Subcutaneous adipose tissue (tissue), 4 donors: ENCODE results near the gene CD52. TPM values are rescaled to one million over a fixed set of nuclear protein-coding genes. Genes with fewer than 3 reads are reported as not detected.

Source experiments
- CTCF ChIP-seq: fragments of 450-650 bp; IDR thresholded peaks from one replicate; pipeline ENCODE4 v1.5.1; 2016; ENCODE audit warnings: low read depth, mild to moderate bottlenecking, control low read depth, antibody characterized with exemption, moderate library complexity
- total RNA-seq, 4 donors: library from RNA; depleted of rRNA; stranded (reverse); fragments of >200 nt; gene quantifications; one replicate each; pipeline ENCODE4 v1.1.0, GENCODE V29; 2016

Gene CD52
- total RNA-seq, 4 donors from 2014 or later = 4.7 to 719 (median 19.2) TPM

GRCh38 chr1:26320896-26321295 is 3.1 kb downstream of the CD52 start:
- TF ChIP-seq CTCF = no peak

GRCh38 chr1:26321315-26322041 is 3.7 kb downstream of the CD52 start:
- TF ChIP-seq CTCF = no peak

GRCh38 chr1:26322042-26322331 is 4.2 kb downstream of the CD52 start:
- no peak for TF ChIP-seq CTCF

GRCh38 chr1:26323382-26323781 is 5.6 kb downstream of the CD52 start:
- TF ChIP-seq CTCF = no peak

- no peak for TF ChIP-seq CTCF
Observed at GRCh38 chr1:26324550-26324949, 6.8 kb downstream of the CD52 start.

GRCh38 chr1:26327956-26328362 is 10.2 kb downstream of the CD52 start:
- no peak for TF ChIP-seq CTCF

GRCh38 chr1:26328597-26328996 is 10.8 kb downstream of the CD52 start:
- no peak for TF ChIP-seq CTCF
